ENCODE measurements around the gene PLPP3. TPM values are rescaled to one million over a fixed set of nuclear protein-coding genes. Genes with fewer than 3 reads are reported as not detected.

Gene PLPP3
- total RNA-seq, 1 experiment from 2014 or later: 3.4 TPM

GRCh38 chr1:56575865-56576264 lies 3.5 kb downstream of the PLPP3 start:
- no TSS peak for BruUV-seq (replicated peaks)
- Histone ChIP-seq H3K4me3 (replicated peaks in 1 of 2; ENCODE audit: low read depth in 1 of 2, low read length in 2 of 2) (no peak overlapping the region), H3K9me3 (ENCODE audit: control insufficient read depth in 1 of 2, insufficient read depth in 1 of 2, low read depth in 1 of 2, low read length in 2 of 2) (no peaks in the 10 kb centered on the region), H3K36me3 (ENCODE audit: control insufficient read depth in 1 of 2, insufficient read depth in 2 of 2, low read length in 2 of 2) (no peaks in the 10 kb centered on the region), H3K9me2 (ENCODE audit: insufficient read depth) (no peaks in the 10 kb centered on the region), H3K79me2 (ENCODE audit: insufficient read depth, low read length) (no peaks in the 10 kb centered on the region), H2AFZ (ENCODE audit: low read depth, low read length, poor library complexity, severe bottlenecking) (no peak overlapping the region), H4K20me1 (ENCODE audit: insufficient read depth) (no peaks in the 10 kb centered on the region), H3K4me2 (ENCODE audit: low read length) (no peak overlapping the region), H3K27me3 (ENCODE audit: insufficient read depth, low read length) (no peaks in the 10 kb centered on the region), H3K9ac (ENCODE audit: low read length) (no peak overlapping the region), H3K27ac (ENCODE audit: low read depth, low read length) (no peak overlapping the region), H3K4me1 (ENCODE audit: control insufficient read depth in 1 of 2, insufficient read depth in 2 of 2, low read length in 2 of 2) (peaks cover 5 to 17% of the 10 kb centered on the region in 2 experiments; a peak in 3 of 4 replicates)
- DNase-seq (ENCODE audit: low read depth, low spot score) (no peak), ATAC-seq (no peak)
- RAD21 ChIA-PET (ENCODE audit: low non-redundant PET in 1 of 2, low total read pairs in 2 of 2, uncharacterized antibody in 2 of 2, unreplicated experiment in 2 of 2): no interaction called here
- CTCF ChIA-PET: interaction anchor here (1.7 kb wide), 1 partner anchor 1200 kb away, joined by 5 read pairs; no protein-coding TSS in a partner anchor
- TF ChIP-seq SRF (IDR thresholded peaks at IDR 0.05; ENCODE audit: low read depth) (no peak), EZH2 (IDR thresholded peaks at IDR 0.05) (no peak), CTCF (IDR thresholded peaks at IDR 0.05 in 2 of 3, conservative IDR thresholded peaks at IDR 0.05 in 1 of 3; ENCODE audit: borderline replicate concordance in 1 of 3, insufficient read depth in 1 of 3, low read depth in 2 of 3, low read length in 2 of 3) (no peak), SP1 (IDR thresholded peaks at IDR 0.05; ENCODE audit: low read depth) (no peak), YY1 (IDR thresholded peaks at IDR 0.05; ENCODE audit: extremely low read depth, insufficient replicate concordance, low read depth, low read length) (no peak), ZFX (IDR thresholded peaks at IDR 0.05) (no peak), FOSL1 (IDR thresholded peaks at IDR 0.05; ENCODE audit: low read depth) (no peak), EZH2phosphoT487 (IDR thresholded peaks at IDR 0.05; ENCODE audit: borderline replicate concordance) (no peak), EGR1 (IDR thresholded peaks at IDR 0.05; ENCODE audit: low read depth) (no peak), RAD21 (IDR thresholded peaks at IDR 0.05; ENCODE audit: low read depth) (no peak), ZBTB33 (IDR thresholded peaks at IDR 0.05; ENCODE audit: extremely low read depth, insufficient replicate concordance, low read length) (no peak)
- intact Hi-C loops (cut with micrococcal nuclease): loop anchor here (10.0 kb wide), 1 partner anchor 381 kb away; no protein-coding TSS in a partner anchor
- POLR2A ChIA-PET: no interaction called here
